Left ventricle myocardium inferior (tissue), 1 donor: ENCODE results near the gene AMBRA1. TPM values are rescaled to one million over a fixed set of nuclear protein-coding genes. Genes with fewer than 3 reads are reported as not detected.

ENCODE experiments used
- DNase-seq: peaks from one replicate; pipeline ENCODE4 v3.0.0-alpha.2; 2020
- H3K27ac ChIP-seq: fragments of 200-600 bp; replicated peaks from 2 replicates; pipeline ENCODE4 v1.8.0; 2021
- H3K27me3 ChIP-seq: fragments of 200-600 bp; 2 replicates; pipeline ENCODE4 v1.8.0; 2021; ENCODE audit warnings: low read depth
- H3K36me3 ChIP-seq: fragments of 200-600 bp; 2 replicates; pipeline ENCODE4 v1.8.0; 2021
- H3K4me1 ChIP-seq: fragments of 200-600 bp; 2 replicates; pipeline ENCODE4 v1.8.0; 2021
- H3K4me3 ChIP-seq: fragments of 200-600 bp; 2 replicates; pipeline ENCODE4 v1.8.0; 2021; ENCODE audit warnings: mild to moderate bottlenecking, moderate library complexity
- H3K9me3 ChIP-seq: fragments of 200-600 bp; replicated peaks from 2 replicates; pipeline ENCODE4 v1.8.0; 2021
- CTCF ChIP-seq: fragments of 200-600 bp; IDR thresholded peaks from 2 replicates; pipeline ENCODE4 v1.8.0; 2021; ENCODE audit warnings: antibody characterized with exemption, mild to moderate bottlenecking, borderline replicate concordance
- intact Hi-C: fragments of 100-400 bp; cut with micrococcal nuclease; formaldehyde crosslinking; loops from one replicate; pipeline ENCODE4 v1.11.0; 2022
- total RNA-seq: library from RNA; stranded (reverse); fragmentation: NEBNext Ultra II Directional; extraction: Animal tissue kit (Norgen Biotek cat#: 25700); gene quantifications from one replicate; pipeline ENCODE4 v1.2.1, GENCODE V29; 2021
- donor health status: DM: no; HTN: yes; CAD: no; lungs with severe emphysema.

AMBRA1 gene
- total RNA-seq, 1 donor from 2014 or later: 14.2 TPM

GRCh38 chr11:46426233-46426991, 167.4 kb downstream of the AMBRA1 start:
- Histone ChIP-seq H3K9me3 (no peaks in the 10 kb centered on the region), H3K36me3 (peaks cover 57% of the 10 kb centered on the region)
- intact Hi-C loops: no loop called here

GRCh38 chr11:46422588-46422987, 171.2 kb downstream of the AMBRA1 start:
- no peaks in the 10 kb centered on the region for H3K9me3 ChIP-seq
- H3K27ac ChIP-seq: no peak overlapping the region
- no peak overlapping the region for H3K4me3 ChIP-seq
- peaks cover 49% of the 10 kb centered on the region for H3K36me3 ChIP-seq
- DNase-seq: no peak
- no peaks in the 10 kb centered on the region for H3K27me3 ChIP-seq
- TF ChIP-seq CTCF: no peak
- intact Hi-C loops: no loop called here
- H3K4me1 ChIP-seq: peaks cover 6% of the 10 kb centered on the region

More at GRCh38 chr11:46426233-46426991, 167.4 kb downstream of the AMBRA1 start:
- Histone ChIP-seq H3K4me3 (no peak overlapping the region), H3K4me1 (peaks cover 1% of the 10 kb centered on the region), H3K27ac (no peak overlapping the region), H3K27me3 (no peaks in the 10 kb centered on the region)
- no peak for DNase-seq
- TF ChIP-seq CTCF: no peak

GRCh38 chr11:46421257-46421880, 172.5 kb downstream of the AMBRA1 start:
- no peaks in the 10 kb centered on the region for H3K9me3 ChIP-seq
- H3K4me1 ChIP-seq: peaks cover 6% of the 10 kb centered on the region
- peaks cover 54% of the 10 kb centered on the region for H3K36me3 ChIP-seq
- intact Hi-C loops: no loop called here
- H3K27ac ChIP-seq: no peak overlapping the region
- DNase-seq: no peak
- H3K27me3 ChIP-seq: no peaks in the 10 kb centered on the region
- H3K4me3 ChIP-seq: no peak overlapping the region
- no peak for TF ChIP-seq CTCF

GRCh38 chr11:46420513-46420912, 173.3 kb downstream of the AMBRA1 start:
- Histone ChIP-seq H3K27ac (no peak overlapping the region), H3K9me3 (no peaks in the 10 kb centered on the region), H3K27me3 (no peaks in the 10 kb centered on the region), H3K4me3 (no peak overlapping the region), H3K4me1 (peaks cover 6% of the 10 kb centered on the region), H3K36me3 (peaks cover 55% of the 10 kb centered on the region)
- no peak for DNase-seq
- intact Hi-C loops: no loop called here
- no peak for TF ChIP-seq CTCF

- H3K36me3 ChIP-seq: peaks cover 66% of the 10 kb centered on the region
These were observed 175.1 kb downstream of the AMBRA1 start for GRCh38 chr11:46418751-46419150.

More at GRCh38 chr11:46418751-46419150, 175.1 kb downstream of the AMBRA1 start:
- peaks cover 6% of the 10 kb centered on the region for H3K4me1 ChIP-seq
- no peak for TF ChIP-seq CTCF
- H3K27me3 ChIP-seq: no peaks in the 10 kb centered on the region
- no peak overlapping the region for H3K4me3 ChIP-seq
- no peak for DNase-seq
- no peak overlapping the region for H3K27ac ChIP-seq
- intact Hi-C loops: no loop called here
- no peaks in the 10 kb centered on the region for H3K9me3 ChIP-seq
